ENCODE results near the gene PLCB4.

DNA sequence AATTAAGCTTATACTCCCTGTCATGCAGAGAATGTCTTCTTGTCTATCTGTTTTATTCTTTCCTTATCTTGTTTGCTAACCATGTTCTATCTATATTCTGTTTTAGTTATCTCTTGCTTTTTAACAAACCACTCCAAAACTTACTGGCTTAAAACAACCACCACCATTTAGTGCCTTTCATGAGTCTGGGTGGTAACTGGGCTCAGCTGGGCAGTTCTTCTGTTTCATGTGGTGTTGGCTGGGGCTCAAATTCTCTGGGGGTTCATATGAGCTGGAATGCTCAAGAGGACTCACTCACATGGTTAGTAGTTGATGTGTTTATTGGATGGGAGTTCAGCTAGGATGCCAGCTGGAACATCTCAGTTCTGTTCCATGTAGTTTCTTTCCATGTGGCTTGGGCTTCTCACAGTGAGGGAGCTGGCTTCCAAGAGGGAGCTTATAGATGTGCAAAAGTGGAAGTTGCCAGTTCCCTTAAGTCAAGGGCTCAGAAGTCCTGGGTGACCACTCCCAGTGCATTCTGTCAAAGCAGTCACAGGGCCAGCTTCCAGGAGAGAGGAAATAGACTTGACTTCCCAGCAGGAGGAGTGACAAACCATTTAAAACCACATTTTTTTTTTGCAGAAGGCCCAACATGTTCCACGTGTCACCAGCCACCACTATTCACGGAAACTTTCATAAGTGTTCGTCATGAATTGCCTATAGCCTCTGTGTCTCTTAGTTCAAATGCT lies 70.4 kb downstream of the PLCB4 start:
- TF ChIP-seq, protein P1, sequence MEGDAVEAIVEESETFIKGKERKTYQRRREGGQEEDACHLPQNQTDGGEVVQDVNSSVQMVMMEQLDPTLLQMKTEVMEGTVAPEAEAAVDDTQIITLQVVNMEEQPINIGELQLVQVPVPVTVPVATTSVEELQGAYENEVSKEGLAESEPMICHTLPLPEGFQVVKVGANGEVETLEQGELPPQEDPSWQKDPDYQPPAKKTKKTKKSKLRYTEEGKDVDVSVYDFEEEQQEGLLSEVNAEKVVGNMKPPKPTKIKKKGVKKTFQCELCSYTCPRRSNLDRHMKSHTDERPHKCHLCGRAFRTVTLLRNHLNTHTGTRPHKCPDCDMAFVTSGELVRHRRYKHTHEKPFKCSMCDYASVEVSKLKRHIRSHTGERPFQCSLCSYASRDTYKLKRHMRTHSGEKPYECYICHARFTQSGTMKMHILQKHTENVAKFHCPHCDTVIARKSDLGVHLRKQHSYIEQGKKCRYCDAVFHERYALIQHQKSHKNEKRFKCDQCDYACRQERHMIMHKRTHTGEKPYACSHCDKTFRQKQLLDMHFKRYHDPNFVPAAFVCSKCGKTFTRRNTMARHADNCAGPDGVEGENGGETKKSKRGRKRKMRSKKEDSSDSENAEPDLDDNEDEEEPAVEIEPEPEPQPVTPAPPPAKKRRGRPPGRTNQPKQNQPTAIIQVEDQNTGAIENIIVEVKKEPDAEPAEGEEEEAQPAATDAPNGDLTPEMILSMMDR (conservative IDR thresholded peaks at IDR 0.05 in 1 of 2, IDR thresholded peaks at IDR 0.05 in 1 of 2; ENCODE audit: extremely low read depth in 1 of 2, insufficient read depth in 1 of 2, low read depth in 1 of 2, low read length in 2 of 2) = no peak
- TF ChIP-seq EZH2 (IDR thresholded peaks at IDR 0.05; ENCODE audit: borderline replicate concordance, low read length) = no peak
